Stimulated activated effector memory CD8-positive, alpha-beta T cell treated with anti-CD3 and anti-CD28 coated beads, Interleukin-12 subunit alpha, Interleukin-12 subunit beta, amount 100 ng/mL, for 72 hours (primary cell): Measurements from ENCODE around the gene ICE1.

Experiments used
- ATAC-seq: fragments of 150-1000 bp; cut with Tn5 transposase; 2 replicates; pipeline ENCODE4 v1.10.0; 2021
- DNase-seq, 2 donors: peaks; one replicate each; pipeline ENCODE4 v3.0.0; 2021 to 2022; ENCODE audit warnings: low spot score in 2 of 2
- H3K27ac Mint-ChIP-seq: one replicate; pipeline ENCODE4 v1.8.0; 2022; ENCODE audit warnings: mild to moderate bottlenecking, mixed read lengths
- H3K36me3 Mint-ChIP-seq: one replicate; pipeline ENCODE4 v1.8.0; 2022; ENCODE audit warnings: mild to moderate bottlenecking, mixed read lengths
- H3K4me1 Mint-ChIP-seq: one replicate; pipeline ENCODE4 v1.8.0; 2022; ENCODE audit warnings: mixed read lengths
- H3K4me3 Mint-ChIP-seq: one replicate; pipeline ENCODE4 v1.8.0; 2022; ENCODE audit warnings: mild to moderate bottlenecking, mixed read lengths
- H3K9me3 Mint-ChIP-seq: one replicate; pipeline ENCODE4 v1.8.0; 2022; ENCODE audit warnings: mixed read lengths

The ICE1 gene

DNA sequence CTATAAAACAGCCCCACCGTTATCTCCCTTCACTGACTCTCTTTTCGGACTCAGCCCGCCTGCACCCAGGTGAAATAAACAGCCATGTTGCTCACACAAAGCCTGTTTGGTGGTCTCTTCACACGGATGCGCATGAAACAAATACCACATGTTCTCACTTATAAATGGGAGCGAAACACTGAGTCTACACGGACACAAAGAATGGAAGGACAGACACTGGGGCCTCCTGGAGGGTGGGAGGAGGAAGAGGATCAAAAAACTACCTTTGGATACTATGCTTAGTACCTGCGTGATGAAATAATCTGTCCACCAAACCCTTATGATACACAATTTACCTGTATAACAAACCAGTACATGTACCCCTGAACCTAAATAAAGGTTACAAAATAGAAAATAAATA is 98.6 kb downstream of the ICE1 start:
- Mint-ChIP-seq H3K9me3 (peaks cover 8% of the 10 kb centered on the region), H3K36me3 (no peaks in the 10 kb centered on the region), H3K4me1 (peaks cover 23% of the 10 kb centered on the region), H3K4me3 (no peak overlapping the region), H3K27ac (no peak overlapping the region)
- DNase-seq (no peak), ATAC-seq (no peak)

DNA sequence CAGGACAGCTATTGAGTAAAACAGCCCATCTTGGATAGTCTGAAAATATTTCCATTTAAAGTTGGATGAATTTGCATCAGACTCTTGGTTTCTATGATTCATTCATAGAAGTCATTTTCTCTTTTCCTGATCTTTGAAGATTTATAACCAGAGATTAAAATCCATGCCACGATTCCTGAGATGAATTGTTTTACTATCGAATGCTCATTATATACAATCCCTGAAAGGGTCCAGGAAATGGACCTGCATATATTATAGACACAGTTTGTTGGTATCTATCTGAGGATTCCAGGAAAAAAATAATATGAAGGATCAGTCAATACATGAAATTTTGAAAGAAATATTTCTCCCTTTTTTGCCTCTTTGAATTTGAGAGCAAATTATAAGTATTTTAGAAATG is 99.0 kb downstream of the ICE1 start:
- Mint-ChIP-seq H3K4me1 (peaks cover 23% of the 10 kb centered on the region), H3K9me3 (peaks cover 9% of the 10 kb centered on the region), H3K36me3 (no peaks in the 10 kb centered on the region), H3K4me3 (no peak overlapping the region), H3K27ac (no peak overlapping the region)
- no peak for ATAC-seq
- DNase-seq: no peak

DNA sequence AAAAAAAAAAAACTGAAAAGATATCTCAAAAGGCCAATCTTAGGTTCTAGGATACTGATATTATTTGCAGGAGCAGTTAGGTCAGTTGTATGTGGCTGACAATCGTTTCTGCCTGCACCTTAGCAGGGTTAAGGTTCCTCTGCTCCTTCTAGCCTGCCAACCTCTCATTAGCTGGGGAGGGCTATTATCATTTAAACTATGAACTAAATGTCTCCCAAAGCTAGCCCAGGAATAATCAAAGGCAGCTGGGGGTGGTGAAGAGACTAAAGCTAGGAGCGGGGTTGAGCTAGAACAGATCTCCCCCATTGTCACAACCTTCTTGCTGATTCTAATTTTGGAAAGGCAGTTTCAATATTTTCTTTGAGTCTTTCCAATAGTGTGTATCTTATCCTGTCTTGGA is 99.9 kb downstream of the ICE1 start:
- no peak for DNase-seq
- no peak overlapping the region for H3K27ac Mint-ChIP-seq
- no peak for ATAC-seq
- peaks cover 9% of the 10 kb centered on the region for H3K9me3 Mint-ChIP-seq
- H3K36me3 Mint-ChIP-seq: no peaks in the 10 kb centered on the region
- H3K4me3 Mint-ChIP-seq: no peak overlapping the region
- peaks cover 23% of the 10 kb centered on the region for H3K4me1 Mint-ChIP-seq

DNA sequence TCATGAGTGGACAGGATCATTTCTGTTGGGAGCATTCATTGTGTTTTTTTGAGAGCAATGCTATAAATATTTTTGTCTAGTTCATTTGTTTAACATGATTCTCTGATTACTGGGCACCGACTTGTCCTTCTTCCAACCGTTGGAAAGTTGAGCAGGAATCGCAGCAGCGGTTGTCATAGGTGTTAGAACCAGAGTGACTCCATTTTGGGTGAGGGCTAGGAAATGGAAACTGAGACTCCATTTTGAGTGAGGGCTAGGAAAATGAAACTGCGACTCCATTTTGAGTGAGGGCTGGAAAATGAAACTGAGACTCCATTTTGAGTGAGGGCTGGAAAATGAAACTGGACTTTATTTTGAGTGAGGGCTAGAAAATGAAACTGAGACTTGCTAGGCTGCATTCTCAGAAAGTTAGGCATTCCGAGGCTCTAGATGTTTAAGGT is 100.6 kb downstream of the ICE1 start:
- peak overlapping the region; percentile 70 for H3K27ac Mint-ChIP-seq

DNA sequence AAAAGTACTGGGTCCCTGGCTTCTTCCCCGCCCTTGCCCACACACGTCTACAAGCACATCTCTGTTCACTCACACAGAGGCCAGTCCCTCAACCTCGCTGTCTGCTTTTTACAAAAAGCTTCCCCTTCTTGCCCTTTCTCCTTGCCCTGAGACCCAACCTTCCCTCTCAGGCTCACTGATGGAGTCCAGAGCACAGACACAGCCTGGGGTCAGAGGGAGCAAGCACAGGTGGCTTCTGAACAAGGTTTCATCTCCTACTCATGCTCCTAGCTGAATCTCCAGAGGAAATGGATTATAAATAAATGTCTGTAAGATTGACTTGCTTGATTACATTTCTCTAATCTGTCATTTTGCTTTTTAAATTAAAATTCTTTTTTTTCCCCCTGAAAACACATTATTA is 101.8 kb downstream of the ICE1 start:
- no peak for DNase-seq
- Mint-ChIP-seq H3K36me3 (no peaks in the 10 kb centered on the region), H3K9me3 (peaks cover 9% of the 10 kb centered on the region), H3K4me3 (no peak overlapping the region), H3K4me1 (peaks cover 23% of the 10 kb centered on the region), H3K27ac (peak overlapping the region; percentile 70)
- ATAC-seq: no peak

More for the DNA sequence above, 100.6 kb downstream of the ICE1 start:
- Mint-ChIP-seq H3K4me3 (peak overlapping the region; percentile 25), H3K36me3 (no peaks in the 10 kb centered on the region), H3K4me1 (peaks cover 23% of the 10 kb centered on the region), H3K9me3 (peaks cover 9% of the 10 kb centered on the region)
- peak in 1 of 2 donors; percentile 54 for DNase-seq
- peak; percentile 57 for ATAC-seq

DNA sequence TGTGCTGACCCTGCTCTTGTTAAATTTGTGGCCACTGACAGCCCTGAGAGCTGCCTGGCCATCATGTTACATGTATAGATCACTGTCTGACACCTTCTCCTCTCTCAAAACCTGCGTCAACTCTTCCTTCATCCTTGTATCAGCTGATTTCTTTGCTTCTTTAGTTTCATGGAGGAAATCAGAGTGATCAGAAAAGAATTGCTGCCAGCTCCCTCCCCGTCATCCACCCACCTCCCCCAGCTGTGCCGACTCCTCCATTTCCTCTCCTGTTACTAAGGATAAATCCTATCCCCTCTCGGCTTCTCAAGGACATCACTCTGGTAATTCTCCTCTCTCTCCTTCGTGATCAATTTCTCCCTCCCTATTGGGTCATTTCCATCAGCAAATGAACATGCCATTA is 108.9 kb downstream of the ICE1 start:
- no peak for ATAC-seq
- no peak for DNase-seq
- H3K36me3 Mint-ChIP-seq: no peaks in the 10 kb centered on the region
- H3K4me1 Mint-ChIP-seq: peaks cover 5% of the 10 kb centered on the region
- no peak overlapping the region for H3K27ac Mint-ChIP-seq
- no peaks in the 10 kb centered on the region for H3K9me3 Mint-ChIP-seq
- H3K4me3 Mint-ChIP-seq: no peak overlapping the region

DNA sequence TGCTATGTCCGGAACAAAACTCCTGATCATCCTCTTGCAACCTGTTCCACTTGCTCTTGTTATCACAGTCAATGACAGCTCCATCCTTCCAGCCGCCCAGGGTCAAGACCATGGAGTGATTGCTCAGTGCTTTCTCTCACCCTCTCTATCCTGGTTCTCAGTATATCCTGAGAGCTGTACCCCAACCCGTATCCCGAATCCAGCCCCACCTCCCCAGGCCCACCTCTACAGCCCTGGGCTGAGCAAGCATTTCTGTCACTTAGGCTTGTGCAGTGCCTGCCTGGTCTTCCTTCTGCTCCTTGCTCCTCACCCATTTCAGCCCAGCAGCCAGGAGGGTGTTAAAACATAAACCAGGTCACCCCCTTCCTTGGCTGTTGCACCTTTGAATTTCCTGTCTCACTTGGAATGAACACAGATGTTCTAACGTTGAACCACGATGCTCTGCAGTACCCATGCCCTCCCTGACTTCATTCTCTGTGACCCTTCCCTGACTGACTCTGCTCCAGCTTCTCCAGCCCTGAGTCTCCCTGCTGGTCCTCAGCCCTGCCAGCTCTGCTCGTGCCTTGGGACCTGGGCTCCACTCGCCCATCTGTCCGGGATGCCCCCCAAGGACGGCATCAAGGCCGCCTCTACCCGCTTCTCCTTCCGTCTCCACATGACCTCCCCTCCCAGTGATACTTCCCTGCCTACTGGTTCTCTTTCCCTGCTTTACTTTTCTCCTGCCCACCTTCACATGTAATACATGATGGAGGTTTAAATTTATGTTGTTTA is 110.0 kb downstream of the ICE1 start:
- ATAC-seq (no peak), DNase-seq (no peak)
- Mint-ChIP-seq H3K4me1 (peaks cover 5% of the 10 kb centered on the region), H3K9me3 (no peaks in the 10 kb centered on the region), H3K4me3 (no peak overlapping the region), H3K27ac (no peak overlapping the region), H3K36me3 (no peaks in the 10 kb centered on the region)

DNA sequence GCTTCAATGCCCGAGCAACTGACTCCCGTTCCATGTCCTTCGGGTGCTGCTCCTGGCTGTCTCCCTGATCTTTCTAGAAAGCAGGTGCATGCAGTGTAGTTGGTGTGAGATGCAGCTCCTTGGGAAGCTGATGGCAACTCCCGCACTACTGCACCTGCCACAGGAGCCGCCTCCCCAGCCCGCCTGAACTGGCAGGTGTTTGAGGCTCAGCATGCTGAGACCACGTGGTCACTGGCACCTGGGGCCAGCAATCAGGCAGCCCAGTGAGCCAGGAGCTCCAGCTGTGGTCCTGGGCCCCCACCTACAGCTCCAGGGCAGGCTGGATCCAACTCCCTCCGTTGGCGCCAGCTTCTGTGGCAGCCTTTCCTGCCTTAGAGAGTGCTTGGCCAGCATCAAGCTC is 111.5 kb downstream of the ICE1 start:
- ATAC-seq: peak; percentile 17
- Mint-ChIP-seq H3K36me3 (no peaks in the 10 kb centered on the region), H3K4me1 (peaks cover 5% of the 10 kb centered on the region), H3K27ac (no peak overlapping the region), H3K9me3 (no peaks in the 10 kb centered on the region), H3K4me3 (no peak overlapping the region)
- DNase-seq: no peak

DNA sequence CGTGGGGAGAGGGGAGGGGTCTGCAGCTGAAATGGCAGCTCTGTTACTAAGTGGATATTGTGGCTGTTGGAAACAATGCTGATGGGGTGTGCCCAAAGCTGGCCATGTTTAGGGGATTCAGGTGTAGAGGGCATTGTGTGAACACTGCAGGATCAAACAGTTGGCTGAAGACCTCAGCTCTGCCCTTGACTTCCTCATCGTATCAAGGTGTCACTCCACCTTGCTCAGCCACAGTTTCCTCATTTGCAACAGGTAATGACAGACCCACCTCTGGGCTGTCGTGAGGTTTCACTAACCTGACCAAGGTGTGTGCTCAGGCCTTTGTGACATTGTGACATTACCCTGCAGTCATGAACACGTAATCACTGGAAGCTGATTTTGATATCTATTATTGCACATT is 111.9 kb downstream of the ICE1 start:
- Mint-ChIP-seq H3K9me3 (no peaks in the 10 kb centered on the region), H3K36me3 (no peaks in the 10 kb centered on the region), H3K4me3 (no peak overlapping the region), H3K4me1 (peaks cover 5% of the 10 kb centered on the region), H3K27ac (no peak overlapping the region)
- ATAC-seq (no peak), DNase-seq (no peak)

DNA sequence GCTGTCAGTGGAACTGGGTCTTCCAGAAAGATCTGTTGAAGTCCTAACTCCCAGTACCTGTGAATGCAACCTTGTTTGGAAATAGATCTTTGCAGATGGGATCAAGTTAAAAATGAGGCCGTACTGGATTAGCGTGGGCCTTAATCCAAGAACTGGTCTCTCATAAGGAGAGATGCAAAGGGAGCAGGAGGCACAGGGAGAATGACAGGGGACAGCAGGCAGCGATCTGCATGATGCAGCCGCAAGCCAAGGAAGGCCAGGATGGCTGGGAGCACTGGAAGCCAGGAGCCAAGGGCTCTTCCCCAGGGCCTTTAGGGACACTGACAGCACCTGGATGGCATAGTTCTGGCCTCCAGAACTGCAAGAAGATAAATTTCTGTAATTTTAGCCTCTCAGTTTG is 114.4 kb downstream of the ICE1 start:
- DNase-seq: no peak
- no peak for ATAC-seq
- Mint-ChIP-seq H3K4me3 (no peak overlapping the region), H3K9me3 (no peaks in the 10 kb centered on the region), H3K36me3 (no peaks in the 10 kb centered on the region), H3K27ac (no peak overlapping the region), H3K4me1 (peaks cover 5% of the 10 kb centered on the region)

DNA sequence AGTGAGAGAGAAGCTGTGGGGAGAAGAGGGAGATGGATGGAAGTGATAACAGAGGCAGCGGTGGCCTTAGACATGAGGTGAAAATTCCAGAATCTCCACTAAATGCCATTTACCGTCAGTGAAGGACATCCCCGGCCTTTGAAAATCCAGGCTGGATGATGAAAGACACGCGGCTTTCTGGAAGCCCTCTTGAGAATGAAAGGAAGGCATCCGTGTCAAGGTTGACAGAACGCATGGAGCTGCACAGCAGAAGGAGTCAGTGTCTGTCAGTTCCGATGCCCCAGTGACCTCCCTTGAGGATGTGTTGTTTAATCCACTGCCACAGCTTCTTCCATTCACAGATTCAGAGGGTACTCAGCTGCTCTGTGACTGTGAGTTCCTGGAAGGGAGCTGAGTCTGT is 114.9 kb downstream of the ICE1 start:
- Mint-ChIP-seq H3K36me3 (no peaks in the 10 kb centered on the region), H3K9me3 (no peaks in the 10 kb centered on the region), H3K27ac (no peak overlapping the region), H3K4me3 (no peak overlapping the region), H3K4me1 (peaks cover 3% of the 10 kb centered on the region)
- DNase-seq (no peak), ATAC-seq (no peak)

DNA sequence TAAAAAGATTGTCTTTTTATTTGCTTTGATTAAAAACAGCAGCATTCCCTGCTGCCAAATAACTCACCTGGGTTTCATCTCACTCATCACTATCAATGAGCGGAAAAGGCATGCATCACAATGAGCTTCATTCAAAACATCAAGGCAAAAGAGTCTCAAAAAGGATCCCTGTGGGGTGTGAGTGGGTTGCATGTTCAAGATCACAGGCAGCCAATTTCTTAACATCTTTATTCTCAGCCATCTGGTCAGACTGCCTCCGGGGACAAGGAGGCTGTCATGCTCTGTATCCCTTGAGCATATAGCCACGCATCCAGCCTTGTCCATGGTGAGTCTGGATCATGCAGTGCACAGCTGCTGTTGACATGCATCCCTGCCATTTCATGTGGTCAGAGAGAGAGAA is 117.1 kb downstream of the ICE1 start:
- ATAC-seq (no peak), DNase-seq (no peak)
- no peak overlapping the region for H3K27ac Mint-ChIP-seq
- H3K9me3 Mint-ChIP-seq: no peaks in the 10 kb centered on the region
- H3K4me3 Mint-ChIP-seq: no peak overlapping the region
- H3K36me3 Mint-ChIP-seq: no peaks in the 10 kb centered on the region
- H3K4me1 Mint-ChIP-seq: no peaks in the 10 kb centered on the region
